Colonic mucosa (tissue), 4 donors: Measurements from ENCODE around the gene ARSB. TPM values are rescaled to one million over a fixed set of nuclear protein-coding genes. Genes with fewer than 3 reads are reported as not detected.

Experiments used
- DNase-seq: peaks from one replicate; pipeline ENCODE4 v3.0.0-alpha.2; 2020
- H3K27ac ChIP-seq: fragments of 200-600 bp; one replicate; pipeline ENCODE4 v1.8.0; 2021
- H3K27me3 ChIP-seq: fragments of 200-600 bp; one replicate; pipeline ENCODE4 v1.8.0; 2021
- H3K36me3 ChIP-seq: fragments of 200-600 bp; one replicate; pipeline ENCODE4 v1.8.0; 2021
- H3K4me1 ChIP-seq: fragments of 200-600 bp; one replicate; pipeline ENCODE4 v1.8.0; 2021; ENCODE audit warnings: mild to moderate bottlenecking
- H3K4me3 ChIP-seq: fragments of 200-600 bp; one replicate; pipeline ENCODE4 v1.8.0; 2021
- H3K9ac ChIP-seq, 2 donors: one replicate each; pipeline ENCODE4 v1.7.0; 2013; ENCODE audit warnings: control low read depth in 2 of 2, low read depth in 2 of 2, low read length in 2 of 2
- H3K9me3 ChIP-seq: fragments of 200-600 bp; one replicate; pipeline ENCODE4 v1.8.0; 2021
- CTCF ChIP-seq: fragments of 200-600 bp; IDR thresholded peaks from one replicate; pipeline ENCODE4 v1.8.0; 2022; ENCODE audit warnings: antibody characterized with exemption, mild to moderate bottlenecking
- intact Hi-C: fragments of 100-400 bp; cut with DNase I; formaldehyde crosslinking; loops from one replicate; pipeline ENCODE4 v1.14.1; 2022
- total RNA-seq, 2 donors: library from RNA; stranded (reverse); fragmentation: NEBNext Ultra II Directional in 1 of 2; extraction: Animal tissue kit (Norgen Biotek cat#: 25700) in 1 of 2; gene quantifications; one replicate each; pipeline ENCODE4 v1.2.1, GENCODE V29; 2021
- donor health status: healthy.
- donor health status: DM: no; HTN: no; CAD: no.
- donor health status: DM: no; HTN: no; CAD: no.

The ARSB gene
- total RNA-seq, 2 donors from 2014 or later: 10.1 to 11.4 TPM

GRCh38 chr5:78801413-78801812 is 183.7 kb downstream of the ARSB start:
- TF ChIP-seq CTCF: no peak
- H3K27me3 ChIP-seq: no peaks in the 10 kb centered on the region
- H3K9me3 ChIP-seq: no peaks in the 10 kb centered on the region
- no peak overlapping the region for H3K27ac ChIP-seq
- no peak overlapping the region for H3K4me3 ChIP-seq
- no peaks in the 10 kb centered on the region for H3K36me3 ChIP-seq
- intact Hi-C loops: no loop called here
- no peak for DNase-seq
- no peaks in the 10 kb centered on the region for H3K4me1 ChIP-seq
- H3K9ac ChIP-seq: no peak overlapping the region

GRCh38 chr5:78799266-78800017 is 185.7 kb downstream of the ARSB start:
- Histone ChIP-seq H3K4me1 (no peaks in the 10 kb centered on the region), H3K27me3 (no peaks in the 10 kb centered on the region), H3K36me3 (no peaks in the 10 kb centered on the region), H3K9me3 (no peaks in the 10 kb centered on the region), H3K4me3 (no peak overlapping the region), H3K27ac (no peak overlapping the region), H3K9ac (no peak overlapping the region)
- intact Hi-C loops: no loop called here
- no peak for TF ChIP-seq CTCF
- no peak for DNase-seq

- TF ChIP-seq CTCF: no peak
- DNase-seq: no peak
- Histone ChIP-seq H3K27ac (no peak overlapping the region), H3K9ac (no peak overlapping the region), H3K4me1 (no peaks in the 10 kb centered on the region), H3K9me3 (no peaks in the 10 kb centered on the region), H3K4me3 (no peak overlapping the region), H3K27me3 (no peaks in the 10 kb centered on the region), H3K36me3 (no peaks in the 10 kb centered on the region)
- intact Hi-C loops: no loop called here
Observed at GRCh38 chr5:78798673-78799029, 186.5 kb downstream of the ARSB start.

GRCh38 chr5:78797936-78798672 is 187.0 kb downstream of the ARSB start:
- DNase-seq: no peak
- H3K36me3 ChIP-seq: no peaks in the 10 kb centered on the region
- no peak overlapping the region for H3K4me3 ChIP-seq
- intact Hi-C loops: no loop called here
- no peaks in the 10 kb centered on the region for H3K27me3 ChIP-seq
- H3K9me3 ChIP-seq: no peaks in the 10 kb centered on the region
- H3K9ac ChIP-seq: no peak overlapping the region
- no peak for TF ChIP-seq CTCF
- no peak overlapping the region for H3K27ac ChIP-seq
- no peaks in the 10 kb centered on the region for H3K4me1 ChIP-seq

- intact Hi-C loops: no loop called here
- no peaks in the 10 kb centered on the region for H3K36me3 ChIP-seq
- no peak for TF ChIP-seq CTCF
- H3K27me3 ChIP-seq: no peaks in the 10 kb centered on the region
- no peak overlapping the region for H3K27ac ChIP-seq
- no peak overlapping the region for H3K4me3 ChIP-seq
- H3K9ac ChIP-seq: no peak overlapping the region
- H3K4me1 ChIP-seq: no peaks in the 10 kb centered on the region
- no peaks in the 10 kb centered on the region for H3K9me3 ChIP-seq
- no peak for DNase-seq
Observed at GRCh38 chr5:78795757-78796156, 189.4 kb downstream of the ARSB start.
